H1 (cell line): Measurements from ENCODE around the gene CARD14. TPM values are rescaled to one million over a fixed set of nuclear protein-coding genes. Genes with fewer than 3 reads are reported as not detected.
"Not testable (repeated sequence)": the region's sequence is repeated elsewhere in the genome, so short reads cannot be mapped to it uniquely, and the experiment has no call there.

Experiments used
- CTCF ChIA-PET: fragments of 300-600 bp; sonication (Branson Sonifier 250); formaldehyde crosslinking; loops from one replicate; lab custom pipeline; 2021; ENCODE audit not compliant: partially characterized antibody; lab: Charles Lee
- POLR2A ChIA-PET: fragments of 300-600 bp; sonication (Branson Sonifier 250); formaldehyde crosslinking; loops from one replicate; lab custom pipeline; 2021; ENCODE audit warnings: inconsistent platforms; ENCODE audit not compliant: partially characterized antibody; lab: Charles Lee
- DNase-seq, 2 experiments: peaks; one replicate each; pipeline versions ENCODE4 v3.0.0 to v3.0.0-alpha.2; 2010 to 2022; ENCODE audit warnings: low spot score in 2 of 2, low read depth in 1 of 2, mixed read lengths in 1 of 2
- FAIRE-seq: peaks from 2 replicates; lab custom pipeline; 2011; peaks lifted over from hg19 to GRCh38; lab: Jason Lieb, UNC
- H2AFZ ChIP-seq: 2 replicates; pipeline ENCODE4 v1.8.1; 2012; ENCODE audit warnings: low read length, inconsistent platforms
- H2AK5ac ChIP-seq: 2 replicates; pipeline ENCODE4 v1.6.1; 2013; ENCODE audit warnings: low read depth, low read length
- H2BK120ac ChIP-seq: replicated peaks from 2 replicates; pipeline ENCODE3; 2013; ENCODE audit warnings: low read depth, low read length, inconsistent platforms
- H2BK12ac ChIP-seq: 2 replicates; pipeline ENCODE4 v1.6.1; 2013; ENCODE audit warnings: low read depth, low read length
- H2BK15ac ChIP-seq: 2 replicates; pipeline ENCODE4 v1.6.1; 2013; ENCODE audit warnings: low read length
- H2BK20ac ChIP-seq: 2 replicates; pipeline ENCODE4 v1.6.1; 2013; ENCODE audit warnings: low read length
- H2BK5ac ChIP-seq: 2 replicates; pipeline ENCODE4 v1.6.1; 2013; ENCODE audit warnings: low read depth, low read length
- H3K14ac ChIP-seq: 2 replicates; pipeline ENCODE4 v1.6.1; 2013; ENCODE audit warnings: inconsistent platforms; ENCODE audit not compliant: insufficient read length
- H3K18ac ChIP-seq: 2 replicates; pipeline ENCODE4 v1.6.1; 2013; ENCODE audit warnings: low read length; ENCODE audit errors: extremely low read depth
- H3K23ac ChIP-seq: 2 replicates; pipeline ENCODE4 v1.6.1; 2013; ENCODE audit warnings: inconsistent platforms; ENCODE audit not compliant: insufficient read length
- H3K23me2 ChIP-seq: 2 replicates; pipeline ENCODE4 v1.6.1; 2013; ENCODE audit warnings: low read depth, low read length
- H3K27ac ChIP-seq: 2 replicates; pipeline ENCODE4 v1.6.1; 2011; ENCODE audit warnings: low read depth, low read length, inconsistent platforms
- H3K27me3 ChIP-seq, 4 experiments: replicated peaks in 1 of 4; 1 replicate in 1 of 4; 2 replicates in 3 of 4; pipeline versions ENCODE4 v1.6.1 to v1.8.1; 2011 to 2013; ENCODE audit warnings: low read length in 3 of 4, mild to moderate bottlenecking in 3 of 4, inconsistent platforms in 2 of 4, mixed read lengths in 2 of 4, moderate library complexity in 1 of 4; ENCODE audit not compliant: control insufficient read depth in 3 of 4, insufficient read depth in 3 of 4; ENCODE audit errors: extremely low read depth in 1 of 4
- H3K36me3 ChIP-seq, 4 experiments: 2 replicates each; pipeline versions ENCODE4 v1.6.1 to v1.8.1; 2011 to 2013; ENCODE audit warnings: mild to moderate bottlenecking in 4 of 4, low read length in 3 of 4, moderate library complexity in 2 of 4, control low read depth in 1 of 4, inconsistent platforms in 1 of 4; ENCODE audit not compliant: insufficient read depth in 4 of 4, control insufficient read depth in 2 of 4
- H3K4ac ChIP-seq: replicated peaks from 2 replicates; pipeline ENCODE3; 2013; ENCODE audit warnings: low read length, low read depth, mixed read lengths, inconsistent platforms; ENCODE audit not compliant: insufficient read length
- H3K4me1 ChIP-seq, 4 experiments: replicated peaks in 1 of 4; 1 replicate in 1 of 4; 2 replicates in 3 of 4; pipeline versions ENCODE4 v1.6.1 to v1.8.1; 2011 to 2013; ENCODE audit warnings: low read length in 3 of 4, inconsistent platforms in 2 of 4, mixed read lengths in 1 of 4; ENCODE audit not compliant: insufficient read depth in 4 of 4, control insufficient read depth in 3 of 4
- H3K4me2 ChIP-seq, 2 experiments: 2 replicates each; pipeline versions ENCODE4 v1.6.1 to v1.8.1; 2011 to 2013; ENCODE audit warnings: low read depth in 2 of 2, low read length in 2 of 2, control low read depth in 1 of 2, inconsistent platforms in 1 of 2, mild to moderate bottlenecking in 1 of 2; ENCODE audit not compliant: insufficient read depth in 1 of 2
- H3K4me3 ChIP-seq, 4 experiments: fragments of 200-600, 300-600 bp in 1 of 4; sonication (generic), shearing (Covaris generic), sonication (Bioruptor Twin) in 1 of 4; 2 replicates each; pipeline versions ENCODE4 v1.5.1 to v1.8.1; 2011 to 2016; ENCODE audit warnings: low read length in 4 of 4, low read depth in 3 of 4, control low read depth in 2 of 4, inconsistent platforms in 2 of 4, mild to moderate bottlenecking in 2 of 4, mixed read lengths in 1 of 4, moderate library complexity in 1 of 4; ENCODE audit not compliant: insufficient read depth in 2 of 4; ENCODE audit errors: extremely low read depth in 1 of 4
- H3K56ac ChIP-seq: replicated peaks from 2 replicates; pipeline ENCODE3; 2013; ENCODE audit warnings: low read depth, mild to moderate bottlenecking, mixed read lengths, low read length, inconsistent platforms; ENCODE audit not compliant: insufficient read length
- H3K79me1 ChIP-seq: 2 replicates; pipeline ENCODE4 v1.6.1; 2013; ENCODE audit warnings: low read depth, low read length, control low read depth
- H3K79me2 ChIP-seq, 2 experiments: 2 replicates each; pipeline versions ENCODE4 v1.6.1 to v1.8.1; 2012 to 2013; ENCODE audit warnings: low read length in 2 of 2, mild to moderate bottlenecking in 2 of 2, inconsistent platforms in 1 of 2; ENCODE audit not compliant: insufficient read depth in 2 of 2, control insufficient read depth in 1 of 2
- H3K9ac ChIP-seq, 4 experiments: replicated peaks in 1 of 4; 1 replicate in 1 of 4; 2 replicates in 3 of 4; pipeline versions ENCODE4 v1.6.1 to v1.8.1; 2011 to 2013; ENCODE audit warnings: low read depth in 3 of 4, low read length in 3 of 4, control low read depth in 2 of 4, mild to moderate bottlenecking in 2 of 4, moderate library complexity in 2 of 4, inconsistent platforms in 1 of 4; ENCODE audit errors: extremely low read depth in 1 of 4
- H3K9me3 ChIP-seq, 2 experiments: 2 replicates each; pipeline versions ENCODE4 v1.6.1 to v1.8.1; 2012 to 2013; ENCODE audit warnings: mild to moderate bottlenecking in 2 of 2, moderate library complexity in 2 of 2, control low read depth in 1 of 2, inconsistent platforms in 1 of 2, low read depth in 1 of 2, low read length in 1 of 2, mixed read lengths in 1 of 2; ENCODE audit not compliant: insufficient read depth in 2 of 2
- H4K20me1 ChIP-seq, 2 experiments: replicated peaks in 1 of 2; 2 replicates each; pipeline versions ENCODE3 to v1.8.1; 2011 to 2013; ENCODE audit warnings: inconsistent platforms in 2 of 2, low read length in 2 of 2, mild to moderate bottlenecking in 1 of 2; ENCODE audit not compliant: insufficient read depth in 2 of 2, control insufficient read depth in 1 of 2
- H4K5ac ChIP-seq: 2 replicates; pipeline ENCODE4 v1.6.1; 2013; ENCODE audit warnings: low read length, low read depth, mixed read lengths, inconsistent platforms; ENCODE audit not compliant: insufficient read length
- H4K8ac ChIP-seq: 2 replicates; pipeline ENCODE4 v1.8.0; 2013; ENCODE audit warnings: mild to moderate bottlenecking, moderate library complexity, low read length, inconsistent platforms; ENCODE audit not compliant: insufficient read depth; ENCODE audit errors: extremely low read depth
- H4K91ac ChIP-seq: replicated peaks from 2 replicates; pipeline ENCODE3; 2013; ENCODE audit warnings: low read length, mixed read lengths, inconsistent platforms; ENCODE audit not compliant: insufficient read length
- WGBS, 2 experiments: shearing (Covaris generic) in 1 of 2; methylation state at CpG; one replicate each; pipeline versions ENCODE4 v1.1.6 to v1.1.7; 2013 to 2015; ENCODE audit warnings: low lambda C conversion rate in 2 of 2, mixed read lengths in 2 of 2, inconsistent platforms in 1 of 2, low coverage in 1 of 2, missing lambda C conversion rate in 1 of 2; ENCODE audit not compliant: insufficient replicate concordance in 2 of 2, insufficient coverage in 1 of 2, insufficient read length in 1 of 2; ENCODE audit errors: extremely low coverage in 1 of 2, missing lambda C conversion rate in 1 of 2; 5-methylcytosine and 5-hydroxymethylcytosine counted together
- polyA plus RNA-seq, 7 experiments: library from polyadenylated mRNA; depleted of rRNA in 3 of 7; stranded (reverse) in 5 of 7; unstranded in 2 of 7; fragments of >200 nt in 5 of 7; fragments of 200-250 nt in 2 of 7; gene quantifications; 1 replicate in 5 of 7; 2 replicates in 1 of 7; 4 replicates in 1 of 7; pipeline versions ENCODE4 v1.2.1 to v1.2.3, GENCODE V29; 2011 to 2013; ENCODE audit warnings: missing spikeins in 2 of 7, mixed read lengths in 2 of 7
- total RNA-seq: library from RNA; stranded (reverse); fragmentation: NEBNext Ultra II Directional; extraction: Animal tissue kit (Norgen Biotek cat#: 25700); gene quantifications from 2 replicates; pipeline ENCODE4 v1.2.1, GENCODE V29; 2021

The CARD14 gene
- total and polyA plus RNA-seq, 2 of the 8 experiments (the other 6 are each of a cell fraction or from before 2014, with no cell fraction given): 0.08 TPM; not detected in 1

DNA sequence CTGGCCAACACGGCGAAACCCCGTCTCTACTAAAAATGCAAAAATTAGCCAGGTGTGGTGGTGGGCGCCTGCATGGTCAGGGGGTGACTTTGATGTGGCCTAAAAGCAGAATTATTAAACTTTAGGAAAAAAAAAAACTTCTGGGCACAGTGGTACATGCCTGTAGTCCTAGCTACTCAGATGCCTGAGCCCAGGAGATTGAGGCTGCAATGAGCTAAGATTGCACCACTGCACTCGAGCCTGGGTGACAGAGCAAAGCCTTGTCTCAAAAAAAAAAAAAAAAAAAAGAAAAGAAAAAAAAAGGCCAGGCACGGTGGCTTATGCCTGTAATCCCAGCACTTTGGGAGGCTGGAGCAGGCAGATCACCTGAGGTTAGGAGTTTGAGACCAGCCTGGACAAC, 29.5 kb downstream of the CARD14 start:
- WGBS, 2 experiments: 78% methylated on average over 5 of the region's 6 CpGs; no CpG with 5 or more reads in 1 of the 2 experiments
- H3K9me3 ChIP-seq, H3K4ac ChIP-seq, H3K9ac ChIP-seq, H2AK5ac ChIP-seq, H3K79me2 ChIP-seq, H3K4me2 ChIP-seq, DNase-seq, H3K23me2 ChIP-seq, H4K5ac ChIP-seq, H4K8ac ChIP-seq, H3K36me3 ChIP-seq, H4K91ac ChIP-seq, H3K4me1 ChIP-seq, H3K18ac ChIP-seq, H3K4me3 ChIP-seq, H2BK120ac ChIP-seq, H3K27me3 ChIP-seq, H4K20me1 ChIP-seq, H2AFZ ChIP-seq, H3K14ac ChIP-seq, H2BK15ac ChIP-seq, H3K27ac ChIP-seq, H3K23ac ChIP-seq, H2BK12ac ChIP-seq, H2BK5ac ChIP-seq, FAIRE-seq, H3K56ac ChIP-seq, H3K79me1 ChIP-seq, H2BK20ac ChIP-seq: not testable (repeated sequence)
- ChIA-PET CTCF (interaction anchor here (1.0 to 4.4 kb wide), 2 partner anchors 29 to 56 kb away, joined by 4 to 34 read pairs; no protein-coding TSS in a partner anchor), POLR2A (interaction anchor here (1.1 kb wide), 1 partner anchor 19 kb away, joined by 3 read pairs; no protein-coding TSS in a partner anchor)
